ENCODE results near the gene AK2.

DNA sequence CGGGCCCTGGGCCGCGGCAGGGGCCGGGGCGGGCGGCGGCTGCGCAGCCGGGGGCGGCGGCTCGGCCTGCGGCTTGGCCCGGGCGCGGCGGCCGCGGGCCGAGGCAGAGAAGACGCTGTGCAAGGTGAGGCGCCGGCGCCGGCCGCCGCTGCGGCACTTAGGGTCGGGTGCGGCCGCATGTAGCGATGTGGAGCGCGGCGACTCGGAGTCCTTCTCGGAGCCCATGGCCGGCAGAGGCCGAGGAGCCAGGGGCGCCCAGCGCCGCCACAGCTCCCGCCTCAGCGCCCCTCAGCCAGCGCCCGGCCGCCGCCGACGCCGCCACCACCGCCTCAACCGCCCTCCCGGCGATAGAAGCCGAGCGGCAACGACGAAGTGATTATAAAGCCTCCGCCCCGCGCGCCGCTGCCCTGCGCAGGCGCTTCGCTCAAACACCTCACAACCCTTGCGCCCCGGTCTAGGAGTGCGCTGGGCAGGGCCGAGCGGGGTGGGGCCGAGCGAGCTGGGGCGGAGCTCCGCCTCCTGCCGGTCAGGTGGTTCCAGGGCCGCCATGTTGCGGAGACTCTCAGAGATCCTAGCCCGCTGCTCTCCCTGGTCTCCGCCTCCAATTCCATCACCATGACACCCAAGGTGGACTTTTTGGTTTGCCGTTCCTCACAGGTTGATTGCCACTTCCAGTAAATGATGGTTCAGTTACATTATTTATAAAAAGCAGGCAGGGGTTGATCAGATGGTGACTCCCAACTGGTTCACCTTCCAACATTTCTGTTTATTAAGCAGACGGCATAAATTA, 72.0 kb downstream of the AK2 start, which contains the start of gene RNF19B:
- TF ChIP-seq, protein P1, sequence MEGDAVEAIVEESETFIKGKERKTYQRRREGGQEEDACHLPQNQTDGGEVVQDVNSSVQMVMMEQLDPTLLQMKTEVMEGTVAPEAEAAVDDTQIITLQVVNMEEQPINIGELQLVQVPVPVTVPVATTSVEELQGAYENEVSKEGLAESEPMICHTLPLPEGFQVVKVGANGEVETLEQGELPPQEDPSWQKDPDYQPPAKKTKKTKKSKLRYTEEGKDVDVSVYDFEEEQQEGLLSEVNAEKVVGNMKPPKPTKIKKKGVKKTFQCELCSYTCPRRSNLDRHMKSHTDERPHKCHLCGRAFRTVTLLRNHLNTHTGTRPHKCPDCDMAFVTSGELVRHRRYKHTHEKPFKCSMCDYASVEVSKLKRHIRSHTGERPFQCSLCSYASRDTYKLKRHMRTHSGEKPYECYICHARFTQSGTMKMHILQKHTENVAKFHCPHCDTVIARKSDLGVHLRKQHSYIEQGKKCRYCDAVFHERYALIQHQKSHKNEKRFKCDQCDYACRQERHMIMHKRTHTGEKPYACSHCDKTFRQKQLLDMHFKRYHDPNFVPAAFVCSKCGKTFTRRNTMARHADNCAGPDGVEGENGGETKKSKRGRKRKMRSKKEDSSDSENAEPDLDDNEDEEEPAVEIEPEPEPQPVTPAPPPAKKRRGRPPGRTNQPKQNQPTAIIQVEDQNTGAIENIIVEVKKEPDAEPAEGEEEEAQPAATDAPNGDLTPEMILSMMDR (IDR thresholded peaks at IDR 0.05; ENCODE audit: insufficient read depth, low read depth, low read length): no peak
- TF ChIP-seq EZH2 (IDR thresholded peaks at IDR 0.05; ENCODE audit: insufficient read depth, low read length): no peak

Measured in astrocyte (in vitro differentiated cells and primary cell).